HG02759 (cell line): Measurements from ENCODE around the gene ATP1A3.
"Not testable (repeated sequence)": the region's sequence is repeated elsewhere in the genome, so short reads cannot be mapped to it uniquely, and the experiment has no call there.

ENCODE experiments used
- ATAC-seq: cut with Tn5 transposase; IDR thresholded peaks from one replicate; pipeline ENCODE4 v1.9.1; 2021; ENCODE audit warnings: mild to moderate bottlenecking, moderate library complexity; ENCODE audit not compliant: unreplicated experiment

ATP1A3 gene

GRCh38 chr19:42012747-42013146 is 18.7 kb upstream of the ATP1A3 start:
- ATAC-seq, result not testable (repeated sequence)

GRCh38 chr19:42010245-42011126 is 16.5 kb upstream of the ATP1A3 start:
- no peak for ATAC-seq

GRCh38 chr19:42006569-42006968 is 12.5 kb upstream of the ATP1A3 start:
- ATAC-seq, result no peak

GRCh38 chr19:42005504-42005903 is 11.5 kb upstream of the ATP1A3 start:
- ATAC-seq, result no peak

- ATAC-seq, result no peak
Observed at GRCh38 chr19:42003506-42004294, 9.7 kb upstream of the ATP1A3 start.

- ATAC-seq, result no peak
Observed at GRCh38 chr19:41999878-42000208, 5.8 kb upstream of the ATP1A3 start.

GRCh38 chr19:41999071-41999877 is 5.2 kb upstream of the ATP1A3 start:
- ATAC-seq, result no peak

- no peak for ATAC-seq
Observed at GRCh38 chr19:41998246-41999020, 4.4 kb upstream of the ATP1A3 start.

GRCh38 chr19:41997851-41998229 is 3.8 kb upstream of the ATP1A3 start:
- ATAC-seq, result no peak

- no peak for ATAC-seq
Observed at GRCh38 chr19:41997121-41997850, 3.3 kb upstream of the ATP1A3 start.

GRCh38 chr19:41995959-41996797 is 2.1 kb upstream of the ATP1A3 start:
- no peak for ATAC-seq

- no peak for ATAC-seq
Observed at GRCh38 chr19:41994994-41995958, 1.2 kb upstream of the ATP1A3 start.

- ATAC-seq, result no peak
Observed at GRCh38 chr19:41994521-41994971, 516 bp upstream of the ATP1A3 start.

- ATAC-seq, result not testable (repeated sequence)
Observed at GRCh38 chr19:41991925-41992569, 2.0 kb downstream of the ATP1A3 start.

- ATAC-seq, result no peak
Observed at GRCh38 chr19:41991025-41991424, 3.0 kb downstream of the ATP1A3 start.

- no peak for ATAC-seq
Observed at GRCh38 chr19:41990615-41991014, 3.4 kb downstream of the ATP1A3 start.

GRCh38 chr19:41990028-41990427 is 4.0 kb downstream of the ATP1A3 start:
- ATAC-seq, result no peak
